GM20000 (cell line): ENCODE data around the gene CDC5L.

Source experiments
- DNase-seq: peaks from one replicate; pipeline ENCODE4 v3.0.0; 2012; ENCODE audit warnings: low spot score
- CTCF ChIP-seq: IDR thresholded peaks from 2 replicates; pipeline ENCODE4 v1.5.1; 2012; ENCODE audit warnings: mild to moderate bottlenecking, control low read depth; ENCODE audit errors: extremely low read depth, missing control alignments

CDC5L gene

DNA sequence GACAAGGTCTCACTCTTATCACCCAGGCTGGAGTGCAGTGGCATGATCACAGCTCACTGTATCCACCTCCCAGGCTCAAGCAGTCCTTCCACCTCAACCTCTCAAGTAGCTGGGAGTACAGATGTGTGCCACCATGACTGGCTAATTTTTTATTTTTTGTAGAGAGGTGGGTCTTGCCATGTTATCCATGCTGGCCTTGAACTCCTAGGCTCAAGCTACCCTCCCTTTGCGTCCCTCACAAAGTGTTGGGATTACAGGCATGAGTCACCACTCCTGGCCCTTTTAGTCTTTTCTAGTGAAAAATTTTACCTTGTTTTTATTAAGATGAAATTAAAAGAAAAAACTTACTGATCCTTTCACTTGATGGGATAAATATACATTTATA is 17.2 kb downstream of the CDC5L start:
- no peak for TF ChIP-seq CTCF
- DNase-seq, result no peak

DNA sequence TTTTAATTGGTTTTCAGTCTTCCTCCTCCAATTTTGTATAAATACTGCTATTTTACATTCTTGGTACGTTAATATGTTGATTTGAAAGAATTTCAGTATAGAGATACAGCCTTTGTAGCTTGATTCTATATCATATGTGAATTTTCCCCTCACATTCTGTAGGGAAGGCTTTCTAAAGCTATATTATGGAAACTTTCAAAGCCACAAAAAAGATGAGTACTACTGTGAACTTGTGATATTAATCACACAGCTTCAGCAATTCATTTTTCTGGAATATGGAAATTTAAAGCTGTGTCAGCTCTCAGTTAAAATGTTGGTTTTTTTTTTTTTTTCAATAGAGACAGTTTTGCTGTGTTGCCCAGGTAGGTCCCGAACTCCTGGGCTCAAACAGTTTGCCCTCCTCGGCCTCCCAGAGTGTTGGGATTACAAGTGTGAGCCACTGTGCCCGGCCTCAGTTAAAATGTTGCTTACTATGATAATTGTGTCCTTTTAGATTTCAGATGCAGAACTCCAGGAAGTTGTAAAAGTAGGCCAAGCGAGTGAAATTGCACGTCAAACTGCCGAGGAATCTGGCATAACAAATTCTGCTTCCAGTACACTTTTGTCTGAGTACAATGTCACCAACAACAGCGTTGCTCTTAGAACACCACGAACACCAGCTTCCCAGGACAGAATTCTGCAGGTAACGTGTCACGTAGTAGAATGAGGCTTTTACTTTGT is 20.6 kb downstream of the CDC5L start:
- no peak for TF ChIP-seq CTCF
- DNase-seq, result no peak

DNA sequence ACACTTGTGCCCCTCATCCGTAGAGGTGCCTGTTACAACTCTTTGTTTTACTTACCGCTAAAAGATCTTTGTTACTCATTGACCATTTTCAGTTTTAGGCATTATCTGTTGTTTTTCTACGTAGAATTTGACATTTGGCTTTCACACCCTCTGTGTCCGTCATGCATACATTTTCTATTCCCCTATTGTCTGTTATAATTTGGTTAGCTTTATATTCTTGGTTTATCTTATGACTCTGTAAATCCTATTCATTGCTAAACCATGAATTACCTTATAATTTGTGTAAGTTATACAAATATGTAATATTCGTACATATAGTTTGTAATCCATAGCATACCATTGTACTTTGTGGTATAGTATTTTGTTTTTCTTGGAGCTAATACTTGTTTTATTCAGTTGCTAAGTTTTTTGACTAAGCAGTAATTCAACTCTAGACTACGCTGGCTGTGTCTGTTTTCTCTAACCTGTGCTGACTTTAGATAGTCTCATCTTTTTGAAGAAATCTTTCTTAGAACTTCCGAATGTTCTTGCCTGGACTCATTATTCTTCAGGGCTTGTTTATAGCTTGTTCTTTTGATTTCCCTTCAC is 21.8 kb downstream of the CDC5L start:
- no peak for TF ChIP-seq CTCF
- no peak for DNase-seq

DNA sequence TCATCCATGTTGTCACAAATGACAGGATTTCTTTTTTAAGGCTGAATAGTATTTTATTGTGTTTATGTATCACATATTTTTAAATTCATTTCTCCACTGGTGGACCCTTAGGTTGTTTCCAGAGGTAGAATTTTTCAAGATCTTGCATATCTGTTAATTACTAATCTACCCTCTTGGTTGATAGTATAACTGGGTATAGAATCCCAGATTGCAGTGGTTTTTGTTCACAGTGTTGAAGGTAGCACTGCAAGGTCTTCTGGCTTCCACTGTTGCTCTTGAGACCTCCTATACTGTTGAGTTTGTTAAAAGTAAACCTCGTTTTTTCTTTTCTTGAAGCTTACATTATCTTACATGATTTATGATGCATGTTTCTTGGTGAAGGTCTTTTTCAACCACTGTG is 22.9 kb downstream of the CDC5L start:
- DNase-seq, result no peak
- TF ChIP-seq CTCF, result no peak

GRCh38 chr6:44411141-44411540 is 23.6 kb downstream of the CDC5L start:
- no peak for TF ChIP-seq CTCF
- DNase-seq, result no peak

DNA sequence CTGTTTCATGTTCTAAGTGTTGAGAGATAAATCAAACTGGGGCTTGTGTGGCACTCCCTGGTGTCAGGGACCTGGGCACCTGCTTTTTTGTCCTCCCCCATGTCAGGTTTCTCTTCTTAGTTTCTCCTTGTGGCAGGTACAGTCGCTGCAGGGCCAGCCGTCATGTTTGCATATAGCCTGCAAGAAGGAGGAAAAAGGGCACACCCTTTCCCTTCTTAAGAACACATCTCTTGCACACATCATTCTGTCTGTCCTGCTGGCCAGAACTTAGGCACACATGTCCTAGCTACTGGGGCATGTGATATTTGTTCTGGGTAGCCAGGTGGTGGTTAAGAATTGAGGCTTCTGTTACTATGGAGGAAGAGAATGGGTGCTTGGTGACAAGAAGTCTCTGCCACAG is 27.9 kb downstream of the CDC5L start:
- TF ChIP-seq CTCF, result no peak
- DNase-seq, result no peak

DNA sequence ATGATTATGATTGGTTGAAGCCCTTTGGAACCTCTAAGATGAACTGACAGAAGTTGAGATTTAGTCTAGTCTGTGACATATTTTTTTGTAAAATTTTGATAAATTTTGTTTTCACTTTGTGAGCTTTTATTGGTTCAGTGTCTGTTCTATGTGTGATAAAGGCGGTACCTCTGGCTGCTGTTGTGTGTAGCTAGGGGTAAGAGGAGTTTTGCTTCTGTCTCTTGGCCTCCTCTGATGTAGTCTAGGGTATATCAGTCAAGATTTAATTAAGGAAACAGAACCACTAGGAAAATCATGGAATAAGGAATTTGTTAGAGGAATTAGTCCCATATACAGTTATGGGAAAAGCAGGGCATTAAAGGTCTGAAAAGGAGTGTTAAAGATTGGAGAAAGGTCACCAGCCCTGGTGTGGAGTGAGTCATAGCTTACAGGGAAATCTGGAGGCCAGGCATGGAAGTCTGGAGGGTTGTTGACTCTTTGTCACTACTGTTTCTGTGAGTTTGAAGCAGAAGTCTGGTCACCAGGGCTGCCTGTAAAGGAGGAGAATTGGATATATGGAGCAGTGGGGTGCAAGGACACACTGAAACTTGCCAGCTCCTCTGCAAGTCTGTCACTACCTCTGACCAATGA is 28.5 kb downstream of the CDC5L start:
- no peak for DNase-seq
- TF ChIP-seq CTCF, result no peak
